Hepatocyte (in vitro differentiated cells): ENCODE measurements around the gene GNPTG.

Experiments used
- EZH2 ChIP-seq: fragments of 200-600 bp; sonication (generic); IDR thresholded peaks from 2 replicates; pipeline ENCODE4 v1.6.1; 2016; ENCODE audit warnings: antibody characterized with exemption, mild to moderate bottlenecking, borderline replicate concordance
- EZH2phosphoT487 ChIP-seq: fragments of 200-600 bp; sonication (generic); IDR thresholded peaks from one replicate; pipeline ENCODE4 v1.6.1; 2018; ENCODE audit warnings: antibody characterized with exemption, mild to moderate bottlenecking, low read depth, moderate library complexity; ENCODE audit not compliant: unreplicated experiment, severe bottlenecking
- TF ChIP-seq, protein P1 (sequence below): fragments of 200-600 bp; sonication (generic); IDR thresholded peaks from 2 replicates; pipeline ENCODE4 v1.5.1; 2016; ENCODE audit warnings: antibody characterized with exemption, mild to moderate bottlenecking; ENCODE audit not compliant: poor library complexity

DNA sequence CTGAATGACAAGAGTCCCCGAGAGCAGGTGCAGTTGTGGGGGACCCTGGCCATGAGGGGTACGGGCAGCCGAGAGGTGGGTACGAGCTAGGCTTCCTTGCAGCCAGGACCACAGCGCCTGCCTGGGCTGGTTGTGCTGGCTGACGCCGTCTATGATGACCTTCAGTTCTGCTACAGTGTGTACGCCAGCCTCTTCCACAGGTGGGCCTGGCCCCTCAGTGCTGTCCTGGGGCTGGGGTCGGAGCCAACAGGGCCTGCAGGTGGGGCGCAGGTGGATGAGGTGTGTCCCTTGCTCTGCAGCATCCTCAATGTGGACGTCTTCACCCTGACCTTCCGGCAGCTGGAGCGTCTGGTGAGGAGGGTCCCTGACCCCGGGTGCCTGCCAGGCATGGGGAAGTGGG lies 7.2 kb upstream of the GNPTG start:
- TF ChIP-seq EZH2 (no peak), EZH2phosphoT487 (no peak)
- TF ChIP-seq, protein P1, sequence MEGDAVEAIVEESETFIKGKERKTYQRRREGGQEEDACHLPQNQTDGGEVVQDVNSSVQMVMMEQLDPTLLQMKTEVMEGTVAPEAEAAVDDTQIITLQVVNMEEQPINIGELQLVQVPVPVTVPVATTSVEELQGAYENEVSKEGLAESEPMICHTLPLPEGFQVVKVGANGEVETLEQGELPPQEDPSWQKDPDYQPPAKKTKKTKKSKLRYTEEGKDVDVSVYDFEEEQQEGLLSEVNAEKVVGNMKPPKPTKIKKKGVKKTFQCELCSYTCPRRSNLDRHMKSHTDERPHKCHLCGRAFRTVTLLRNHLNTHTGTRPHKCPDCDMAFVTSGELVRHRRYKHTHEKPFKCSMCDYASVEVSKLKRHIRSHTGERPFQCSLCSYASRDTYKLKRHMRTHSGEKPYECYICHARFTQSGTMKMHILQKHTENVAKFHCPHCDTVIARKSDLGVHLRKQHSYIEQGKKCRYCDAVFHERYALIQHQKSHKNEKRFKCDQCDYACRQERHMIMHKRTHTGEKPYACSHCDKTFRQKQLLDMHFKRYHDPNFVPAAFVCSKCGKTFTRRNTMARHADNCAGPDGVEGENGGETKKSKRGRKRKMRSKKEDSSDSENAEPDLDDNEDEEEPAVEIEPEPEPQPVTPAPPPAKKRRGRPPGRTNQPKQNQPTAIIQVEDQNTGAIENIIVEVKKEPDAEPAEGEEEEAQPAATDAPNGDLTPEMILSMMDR: no peak
